Activated T-cell treated with anti-CD3 and anti-CD28 coated beads, Interleukin-2, amount 50 U/mL, for 4 hours (primary cell): Measurements from ENCODE around the gene SAP30L. TPM values are rescaled to one million over a fixed set of nuclear protein-coding genes. Genes with fewer than 3 reads are reported as not detected.

Experiments used
- ATAC-seq, 2 donors: fragments of 200-7000 bp; cut with Tn5 transposase; one replicate each; pipeline ENCODE4 v1.10.0; 2021
- DNase-seq: peaks from one replicate; pipeline ENCODE4 v3.0.0-alpha.2; 2020
- H3K27me3 Mint-ChIP-seq: one replicate; pipeline ENCODE4 v1.8.0; 2021; ENCODE audit warnings: low read depth, mixed read lengths
- H3K36me3 Mint-ChIP-seq: one replicate; pipeline ENCODE4 v1.8.0; 2022; ENCODE audit warnings: mixed read lengths; ENCODE audit not compliant: insufficient read depth
- H3K4me1 Mint-ChIP-seq: one replicate; pipeline ENCODE4 v1.8.0; 2021; ENCODE audit warnings: low read depth, mixed read lengths
- H3K4me3 Mint-ChIP-seq: one replicate; pipeline ENCODE4 v1.8.0; 2021; ENCODE audit warnings: mild to moderate bottlenecking, moderate library complexity, mixed read lengths
- H3K9me3 Mint-ChIP-seq: one replicate; pipeline ENCODE4 v1.8.0; 2021; ENCODE audit warnings: mixed read lengths
- total RNA-seq, 3 donors: library from RNA; stranded (reverse); gene quantifications; one replicate each; pipeline ENCODE4 v1.2.1, GENCODE V29; 2021

The SAP30L gene
- total RNA-seq, 3 donors from 2014 or later, result 22.5 to 27.0 (median 24.0) TPM

DNA sequence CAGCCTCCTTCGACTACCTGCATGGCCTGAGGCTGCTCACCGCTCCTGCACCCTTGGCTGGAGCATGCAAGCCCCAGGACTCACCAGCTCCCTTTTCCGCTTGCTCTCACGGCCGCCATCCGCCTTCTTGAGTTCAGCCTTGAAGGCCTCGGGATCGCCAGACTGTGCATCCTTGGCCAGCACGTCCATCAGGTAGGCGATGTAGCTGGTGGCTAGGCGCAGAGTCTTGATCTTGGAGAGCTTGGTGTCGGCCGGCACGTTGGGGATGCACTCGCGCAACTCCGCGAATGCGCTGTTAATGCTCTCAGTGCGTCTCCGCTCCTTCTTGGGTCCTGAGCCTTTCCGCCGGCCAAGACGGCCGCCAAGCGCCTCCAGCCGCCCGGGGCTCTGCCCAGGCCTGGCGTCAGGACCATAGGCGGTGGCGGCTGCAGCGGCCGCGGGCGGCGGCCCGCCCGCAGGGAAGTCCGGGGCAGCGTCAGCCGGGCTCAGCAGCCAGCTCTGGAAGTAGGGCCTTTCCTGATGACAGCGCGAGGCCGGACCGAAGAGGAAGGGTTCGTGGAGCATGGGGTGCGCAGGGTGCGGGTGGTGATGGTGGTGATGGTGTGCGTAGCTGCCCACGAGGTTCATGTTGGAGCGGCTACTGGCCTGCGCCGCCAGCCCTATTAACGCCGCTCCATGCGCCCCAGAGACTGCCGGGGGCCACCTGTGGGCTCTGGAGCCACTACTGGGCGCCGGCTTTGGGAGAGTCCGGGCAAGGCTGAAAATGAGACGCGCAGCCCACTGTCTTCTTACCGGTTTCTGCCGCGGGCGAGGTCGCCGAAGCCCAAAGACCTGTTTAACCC lies 31.8 kb downstream of the SAP30L start:
- peak overlapping the region; percentile 60 for H3K4me3 Mint-ChIP-seq
- ATAC-seq, result no peak
- peaks cover 88% of the 10 kb centered on the region for H3K27me3 Mint-ChIP-seq
- H3K4me1 Mint-ChIP-seq, result peaks cover 53% of the 10 kb centered on the region
- H3K9me3 Mint-ChIP-seq, result no peaks in the 10 kb centered on the region
- no peak for DNase-seq
- no peaks in the 10 kb centered on the region for H3K36me3 Mint-ChIP-seq

DNA sequence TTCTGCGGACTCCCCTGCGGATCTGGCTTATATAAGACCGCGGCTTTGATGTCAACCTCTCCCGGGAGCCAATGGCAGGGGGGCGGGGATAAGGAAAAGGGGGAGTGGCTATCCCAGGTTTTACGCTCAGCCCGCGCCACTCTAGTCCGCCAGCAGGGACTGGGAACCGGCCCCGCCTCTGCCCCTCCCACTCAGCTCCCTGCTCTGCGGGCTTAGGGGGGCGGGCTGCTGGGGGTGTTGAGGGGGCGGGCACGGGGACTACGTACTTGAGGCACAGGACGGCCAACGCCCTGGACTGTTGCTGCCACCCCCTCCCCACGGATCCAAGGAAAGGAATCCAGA lies 32.4 kb downstream of the SAP30L start, which contains the start of gene HAND1:
Gene HAND1 (minus strand): TSS at position 4 of the 342 bp plus-strand sequence. CDS start 219 bp downstream, outside the sequence.
- peaks cover 88% of the 10 kb centered on the region for H3K27me3 Mint-ChIP-seq
- no peak for ATAC-seq
- H3K4me1 Mint-ChIP-seq, result peaks cover 53% of the 10 kb centered on the region
- no peak for DNase-seq
- H3K4me3 Mint-ChIP-seq, result peak within 1 kb of the TSS; percentile 60
- H3K9me3 Mint-ChIP-seq, result no peaks in the 10 kb centered on the region
- no peaks in the 10 kb centered on the region for H3K36me3 Mint-ChIP-seq

DNA sequence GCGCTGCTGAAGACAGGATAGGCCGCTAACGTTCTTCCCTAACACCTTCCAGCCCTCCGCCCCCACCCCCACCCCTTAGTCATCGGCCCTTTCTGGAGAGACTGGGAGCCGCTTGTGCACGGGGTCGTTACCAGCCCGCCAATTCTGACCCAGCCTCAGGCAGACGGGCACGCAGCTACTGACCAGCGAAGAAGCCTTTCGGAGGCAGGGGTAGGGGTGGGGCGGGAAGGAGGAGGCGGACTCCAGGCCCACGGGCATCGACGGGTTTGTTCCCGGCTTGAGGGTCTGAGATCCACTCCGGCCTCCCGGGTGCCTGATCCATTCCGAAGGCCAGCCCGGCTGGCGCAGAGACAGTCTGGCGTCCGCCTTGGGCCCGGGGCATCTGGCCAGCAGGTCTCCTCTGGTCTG lies 33.0 kb downstream of the SAP30L start:
- H3K36me3 Mint-ChIP-seq, result no peaks in the 10 kb centered on the region
- H3K4me1 Mint-ChIP-seq, result peaks cover 51% of the 10 kb centered on the region
- ATAC-seq, result no peak
- DNase-seq, result no peak
- H3K27me3 Mint-ChIP-seq, result peaks cover 89% of the 10 kb centered on the region
- no peak overlapping the region for H3K4me3 Mint-ChIP-seq
- no peaks in the 10 kb centered on the region for H3K9me3 Mint-ChIP-seq

DNA sequence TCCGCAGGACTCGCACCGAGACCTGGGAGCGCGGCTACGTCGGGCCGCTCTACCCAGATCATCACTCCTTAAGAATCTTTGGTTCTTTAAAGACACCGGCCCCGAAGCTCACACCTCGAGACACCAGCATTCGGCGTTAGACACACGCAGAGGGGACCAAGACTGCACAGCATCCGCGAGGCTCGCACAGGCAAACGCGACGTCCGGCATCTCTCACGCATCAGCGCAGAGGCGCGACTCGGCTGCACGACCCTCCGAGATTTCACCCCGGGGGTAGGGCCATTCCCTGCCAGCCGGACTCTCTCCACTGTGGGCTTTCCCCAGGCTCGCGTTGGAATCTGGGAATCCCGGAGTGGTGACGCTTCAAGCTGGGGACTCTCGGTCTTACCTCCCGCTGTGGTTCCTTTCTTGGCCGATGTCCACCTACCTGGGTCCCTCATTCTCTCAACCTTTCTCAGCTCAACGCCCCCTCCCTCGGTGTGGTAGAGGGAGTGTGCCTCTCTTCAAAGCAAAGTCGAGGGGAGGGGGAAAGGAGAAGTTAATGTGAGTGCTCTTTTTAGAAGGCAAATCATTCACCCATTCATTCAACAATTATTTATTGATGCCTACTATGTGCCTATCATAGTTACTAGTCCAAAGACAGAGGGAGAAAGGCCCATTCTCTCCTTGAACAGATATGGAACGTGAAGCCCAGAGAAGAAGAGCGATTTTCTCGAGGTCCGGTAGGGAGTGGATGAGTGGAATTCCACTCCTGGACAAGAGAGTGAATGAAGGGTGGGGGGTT lies 33.6 kb downstream of the SAP30L start:
- peaks cover 48% of the 10 kb centered on the region for H3K4me1 Mint-ChIP-seq
- peak in 1 of 2 donors; percentile 22 for ATAC-seq
- H3K4me3 Mint-ChIP-seq, result no peak overlapping the region
- H3K9me3 Mint-ChIP-seq, result no peaks in the 10 kb centered on the region
- H3K27me3 Mint-ChIP-seq, result peaks cover 89% of the 10 kb centered on the region
- DNase-seq, result no peak
- H3K36me3 Mint-ChIP-seq, result no peaks in the 10 kb centered on the region

DNA sequence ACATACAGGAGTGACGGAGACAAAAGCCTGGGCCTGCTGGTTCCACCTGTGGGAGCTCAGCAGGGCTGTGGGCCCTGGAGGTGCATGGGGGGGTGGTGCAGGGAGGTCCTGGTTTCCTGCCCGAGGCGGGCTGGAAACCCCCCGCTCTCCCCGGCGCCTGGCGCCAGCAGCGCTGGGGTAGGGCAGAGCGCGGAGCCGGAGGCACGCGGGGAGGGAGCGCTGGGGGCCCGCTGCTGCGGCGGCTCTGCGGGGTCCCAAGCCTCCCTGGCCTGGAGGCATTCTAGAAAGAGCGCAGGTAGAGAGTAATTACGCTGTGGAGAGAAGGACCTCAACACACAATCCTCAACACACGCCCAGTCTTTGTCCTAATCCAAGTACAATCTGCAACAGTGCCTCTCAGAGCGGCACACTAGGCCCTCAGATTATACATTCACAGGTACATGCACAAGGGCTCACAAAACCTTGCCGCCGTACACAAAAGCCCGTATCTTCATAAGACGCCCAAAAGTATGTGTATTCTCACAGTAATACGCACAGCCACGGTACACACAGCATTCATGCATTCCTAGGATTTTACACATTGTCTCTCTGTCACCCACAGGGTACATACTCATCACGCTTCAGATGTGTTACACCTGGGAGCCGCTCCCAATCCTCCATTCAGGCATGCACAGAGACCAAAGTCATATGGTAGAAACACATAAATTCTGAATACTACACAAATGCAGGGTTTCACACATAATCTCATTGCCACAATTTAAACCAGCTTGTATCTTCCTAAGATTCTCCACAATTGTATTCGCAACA lies 34.4 kb downstream of the SAP30L start:
- peaks cover 89% of the 10 kb centered on the region for H3K27me3 Mint-ChIP-seq
- DNase-seq, result no peak
- H3K9me3 Mint-ChIP-seq, result no peaks in the 10 kb centered on the region
- peaks cover 41% of the 10 kb centered on the region for H3K4me1 Mint-ChIP-seq
- peak; percentile 27 to 38 for ATAC-seq
- no peak overlapping the region for H3K4me3 Mint-ChIP-seq
- no peaks in the 10 kb centered on the region for H3K36me3 Mint-ChIP-seq

DNA sequence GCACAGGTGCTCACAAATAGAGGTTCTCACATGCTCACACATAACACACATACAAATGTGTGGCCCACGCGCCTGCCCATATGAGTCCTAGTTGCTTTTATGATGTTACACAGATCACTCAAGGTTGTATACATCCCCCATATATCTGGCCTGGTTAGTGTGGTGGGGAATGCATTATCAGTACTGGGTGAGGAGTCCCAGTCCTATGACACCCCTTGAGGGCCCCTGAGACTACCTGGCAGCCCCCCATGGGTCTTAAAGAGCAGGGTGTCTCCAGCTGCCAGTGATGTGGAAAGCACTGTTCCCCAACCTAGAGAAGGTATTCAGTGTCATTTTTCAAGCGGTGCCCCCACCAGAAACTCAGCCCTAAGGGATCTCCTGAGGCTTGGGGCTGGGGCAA lies 35.0 kb downstream of the SAP30L start:
- ATAC-seq (peak; percentile 10 to 15), DNase-seq (no peak)
- Mint-ChIP-seq H3K4me3 (no peak overlapping the region), H3K4me1 (peaks cover 38% of the 10 kb centered on the region), H3K9me3 (no peaks in the 10 kb centered on the region), H3K36me3 (no peaks in the 10 kb centered on the region), H3K27me3 (peaks cover 90% of the 10 kb centered on the region)

DNA sequence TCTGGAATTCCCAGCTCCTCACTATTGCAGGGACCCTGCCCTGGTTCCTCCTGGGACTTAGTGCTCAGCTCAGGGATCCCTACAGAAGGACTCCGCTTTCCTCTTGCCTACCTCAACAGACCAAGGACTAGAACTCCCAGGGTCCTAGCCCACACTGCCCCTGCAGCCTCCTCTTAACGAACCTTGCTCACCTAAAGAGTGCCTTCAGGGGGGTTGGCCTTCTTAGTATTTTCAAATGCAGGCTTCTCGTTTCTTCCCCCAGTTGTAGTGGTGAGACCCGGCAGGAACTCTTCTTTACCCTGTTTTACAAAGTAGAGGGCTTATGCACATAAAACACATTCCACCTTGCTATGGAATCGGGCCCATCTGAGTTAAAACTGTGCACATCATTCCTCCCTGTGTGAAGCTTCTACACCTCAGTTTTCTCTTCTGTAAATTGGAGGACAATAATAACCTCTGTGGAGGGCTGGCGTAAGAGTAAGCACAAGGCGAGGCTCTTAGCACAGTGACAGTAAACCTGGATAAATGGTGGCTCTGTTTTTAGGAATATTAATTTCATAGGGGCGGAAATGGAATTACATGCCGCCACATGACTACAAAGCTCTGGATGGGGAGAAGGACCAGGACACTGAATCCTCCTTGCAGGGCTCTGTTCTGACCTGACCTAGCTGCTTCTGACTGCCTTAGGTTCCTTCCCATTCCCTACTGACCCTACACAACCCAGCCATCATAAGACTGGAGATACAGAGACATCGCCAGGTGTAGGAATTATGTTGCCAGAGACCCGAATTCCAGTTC lies 36.0 kb downstream of the SAP30L start:
- ATAC-seq (no peak), DNase-seq (no peak)
- Mint-ChIP-seq H3K27me3 (peaks cover 90% of the 10 kb centered on the region), H3K4me3 (no peak overlapping the region), H3K36me3 (no peaks in the 10 kb centered on the region), H3K4me1 (peaks cover 35% of the 10 kb centered on the region), H3K9me3 (no peaks in the 10 kb centered on the region)

DNA sequence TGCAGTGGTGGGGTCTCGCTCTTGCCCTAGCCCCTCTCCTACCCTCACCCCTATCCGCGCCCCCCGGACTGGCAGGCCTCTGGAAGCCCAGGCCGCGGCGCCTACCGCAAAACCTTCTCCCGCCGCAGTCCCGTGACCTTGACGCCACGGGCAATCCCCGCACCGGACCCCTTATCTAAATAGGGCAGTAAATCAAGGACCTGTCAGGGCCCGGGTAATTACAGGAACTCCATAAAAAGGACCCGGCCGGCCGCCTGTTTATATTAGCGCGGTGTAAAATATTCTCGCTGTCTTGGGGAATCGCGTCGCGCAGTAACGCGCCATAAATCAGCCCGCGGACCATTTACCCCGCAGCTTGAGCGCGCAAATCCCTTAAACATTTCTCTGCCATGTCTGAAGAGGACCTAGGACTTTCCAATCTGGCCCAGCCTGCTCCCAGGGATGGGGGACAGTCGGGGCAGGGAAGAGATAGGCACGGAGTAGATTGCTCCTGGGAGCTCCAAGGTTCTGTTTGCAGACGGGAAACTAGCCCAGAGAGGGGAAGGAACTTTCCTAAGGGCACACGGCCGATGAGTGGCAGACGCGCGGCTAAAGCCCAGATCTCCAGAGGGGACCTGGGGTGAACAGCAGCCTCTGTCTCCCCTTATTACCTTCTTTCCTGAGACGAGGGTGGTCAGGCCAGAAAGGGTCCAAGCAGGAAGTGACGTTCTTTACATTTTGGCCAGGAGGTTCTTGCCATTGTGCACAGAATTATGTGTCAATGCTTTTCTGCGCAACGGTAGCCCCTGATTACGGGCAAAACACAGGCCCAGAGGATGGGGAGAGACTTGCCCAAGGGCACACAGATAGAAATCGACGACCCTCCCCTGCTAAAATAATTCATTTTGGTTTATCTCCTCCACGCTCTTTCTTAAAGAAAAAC lies 37.0 kb downstream of the SAP30L start:
- DNase-seq (no peak), ATAC-seq (no peak)
- Mint-ChIP-seq H3K36me3 (no peaks in the 10 kb centered on the region), H3K9me3 (no peaks in the 10 kb centered on the region), H3K4me1 (peaks cover 34% of the 10 kb centered on the region), H3K4me3 (no peak overlapping the region), H3K27me3 (peaks cover 87% of the 10 kb centered on the region)

DNA sequence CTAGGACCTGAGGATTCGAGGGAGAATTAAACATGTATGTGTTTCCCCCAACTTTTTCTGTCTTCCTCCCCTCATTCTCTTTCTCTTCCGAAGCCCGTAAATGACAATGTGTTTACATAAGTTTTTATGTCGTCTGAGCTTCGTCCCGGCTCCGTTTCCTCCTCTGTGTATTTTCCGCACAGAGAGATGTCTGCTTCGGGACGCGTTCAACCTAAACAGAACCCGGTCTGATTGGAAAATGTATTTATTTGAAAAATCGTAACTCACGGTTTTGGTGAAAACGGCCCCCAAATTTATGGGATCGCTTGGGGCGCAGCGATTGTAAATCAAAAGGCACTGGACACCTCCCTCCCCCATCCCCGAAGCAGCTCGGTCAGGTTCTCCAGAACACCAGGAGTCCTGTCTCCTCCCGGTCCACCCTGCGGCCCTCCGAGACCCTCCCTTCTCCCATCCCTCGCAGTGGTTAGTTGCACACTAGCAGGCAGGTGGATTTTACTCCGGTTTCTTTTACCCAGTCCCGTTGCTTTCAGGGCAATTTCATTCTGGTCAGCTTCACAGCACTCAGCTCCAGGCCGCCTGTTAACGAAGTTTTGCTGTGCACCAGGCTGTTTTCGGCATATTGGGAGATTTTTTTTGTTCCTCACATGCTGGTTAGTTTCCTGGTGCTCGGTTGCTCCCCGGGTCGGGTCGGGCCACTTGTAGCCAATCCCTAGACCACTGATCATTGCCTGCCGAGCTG lies 38.0 kb downstream of the SAP30L start:
- Mint-ChIP-seq H3K27me3 (peaks cover 84% of the 10 kb centered on the region), H3K36me3 (no peaks in the 10 kb centered on the region), H3K4me1 (peaks cover 31% of the 10 kb centered on the region)

DNA sequence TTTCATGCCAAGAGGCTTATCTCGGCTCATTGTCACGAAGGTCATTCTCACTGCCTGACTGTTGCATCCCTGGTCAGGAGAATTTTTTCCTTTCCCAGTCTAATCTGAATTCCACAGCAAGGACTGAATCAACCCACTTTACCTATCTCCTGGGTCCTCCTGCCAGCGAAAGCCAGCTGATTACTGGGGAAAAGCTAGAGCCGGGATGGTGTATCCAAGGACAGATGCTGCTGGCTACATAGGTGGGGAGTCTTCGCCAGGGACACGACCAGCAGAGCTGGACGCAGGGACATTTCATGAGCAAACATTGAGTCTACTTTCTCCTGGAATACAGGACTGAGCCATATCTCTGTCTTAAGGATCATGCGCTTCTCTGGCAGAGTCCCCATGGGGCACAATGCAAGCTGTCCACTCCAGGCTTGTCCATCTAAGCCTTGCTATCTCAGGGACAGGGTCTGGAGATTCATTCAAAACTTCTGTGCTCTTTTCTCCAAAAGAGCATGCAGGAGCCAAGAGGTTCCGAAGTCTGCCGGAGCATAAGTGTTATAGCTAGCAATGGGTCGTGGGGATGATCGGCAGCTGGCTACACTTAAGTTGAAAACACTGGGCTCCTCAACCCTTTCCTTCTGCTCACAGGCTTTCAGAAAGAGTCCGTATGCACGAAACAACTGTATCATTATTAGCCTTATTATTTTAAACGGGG lies 38.7 kb downstream of the SAP30L start:
- Mint-ChIP-seq H3K4me1 (peaks cover 25% of the 10 kb centered on the region), H3K36me3 (no peaks in the 10 kb centered on the region), H3K27me3 (peaks cover 82% of the 10 kb centered on the region), H3K9me3 (no peaks in the 10 kb centered on the region), H3K4me3 (no peak overlapping the region)
- ATAC-seq (no peak), DNase-seq (no peak)

More for the DNA sequence above, 38.0 kb downstream of the SAP30L start:
- no peaks in the 10 kb centered on the region for H3K9me3 Mint-ChIP-seq
- ATAC-seq (no peak), DNase-seq (no peak)
- H3K4me3 Mint-ChIP-seq, result no peak overlapping the region

DNA sequence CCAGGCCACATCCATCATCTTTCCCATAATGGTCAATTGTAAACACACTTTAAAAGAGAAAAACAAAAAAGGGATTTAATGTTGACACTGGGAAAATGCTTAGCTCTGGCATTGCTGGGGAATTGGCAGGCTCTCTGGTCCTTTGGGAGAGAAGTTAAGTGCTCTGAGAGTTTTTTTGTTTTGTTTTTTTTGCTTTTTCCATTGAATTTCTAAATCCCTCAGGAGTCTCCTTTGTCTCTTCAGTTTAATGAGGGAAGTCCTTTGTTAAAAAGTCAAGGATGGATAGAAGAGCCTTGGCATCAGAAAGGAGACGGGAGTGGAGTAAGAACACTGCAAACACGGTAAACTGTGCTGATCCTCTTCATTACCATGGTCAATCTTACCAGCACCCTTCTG lies 39.3 kb downstream of the SAP30L start:
- ATAC-seq (no peak), DNase-seq (no peak)
- no peaks in the 10 kb centered on the region for H3K36me3 Mint-ChIP-seq
- peaks cover 23% of the 10 kb centered on the region for H3K4me1 Mint-ChIP-seq
- no peak overlapping the region for H3K4me3 Mint-ChIP-seq
- H3K9me3 Mint-ChIP-seq, result no peaks in the 10 kb centered on the region
- peaks cover 82% of the 10 kb centered on the region for H3K27me3 Mint-ChIP-seq

DNA sequence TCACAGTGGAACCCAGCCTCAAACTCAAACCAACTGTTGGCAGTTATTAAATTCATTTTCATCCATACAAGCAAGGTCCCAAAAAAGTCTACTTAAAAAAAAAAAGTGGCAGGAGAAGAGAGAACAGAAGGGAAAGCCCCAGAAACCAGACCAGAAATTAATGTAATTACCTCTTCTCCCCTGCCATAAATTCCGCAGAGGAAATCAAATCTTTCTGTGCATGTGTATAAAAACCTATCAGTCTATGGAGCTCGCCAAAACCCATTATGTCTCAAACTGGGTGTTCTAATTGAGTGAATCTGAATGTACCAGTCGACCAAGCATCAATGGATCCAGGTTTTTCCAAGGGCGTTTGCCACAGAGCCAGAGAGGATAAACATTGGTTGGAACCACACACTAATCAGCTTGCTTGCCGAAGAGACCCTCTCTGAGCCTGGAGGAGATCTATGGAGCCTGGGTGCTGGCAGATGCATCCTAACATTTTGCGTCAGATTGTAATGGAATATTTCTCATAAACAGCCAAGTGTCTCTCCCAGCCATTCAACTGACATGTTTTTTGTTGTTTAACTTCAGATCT lies 40.1 kb downstream of the SAP30L start:
- Mint-ChIP-seq H3K36me3 (no peaks in the 10 kb centered on the region), H3K4me3 (no peak overlapping the region), H3K4me1 (peaks cover 23% of the 10 kb centered on the region), H3K9me3 (no peaks in the 10 kb centered on the region), H3K27me3 (peaks cover 78% of the 10 kb centered on the region)
- no peak for ATAC-seq
- no peak for DNase-seq
